Measurements from ENCODE around the gene ASB13.
"Not testable (repeated sequence)": the region's sequence is repeated elsewhere in the genome, so short reads cannot be mapped to it uniquely, and the experiment has no call there.

ASB13 gene

GRCh38 chr10:5604961-5605360, 61.4 kb downstream of the ASB13 start:
- no peak for DNase-seq (ENCODE audit: low spot score)

- DNase-seq (ENCODE audit: low spot score) = no peak
Measured at GRCh38 chr10:5604236-5604925, 62.0 kb downstream of the ASB13 start.

GRCh38 chr10:5603848-5604170, 62.6 kb downstream of the ASB13 start:
- DNase-seq (ENCODE audit: low spot score) = no peak

DNA sequence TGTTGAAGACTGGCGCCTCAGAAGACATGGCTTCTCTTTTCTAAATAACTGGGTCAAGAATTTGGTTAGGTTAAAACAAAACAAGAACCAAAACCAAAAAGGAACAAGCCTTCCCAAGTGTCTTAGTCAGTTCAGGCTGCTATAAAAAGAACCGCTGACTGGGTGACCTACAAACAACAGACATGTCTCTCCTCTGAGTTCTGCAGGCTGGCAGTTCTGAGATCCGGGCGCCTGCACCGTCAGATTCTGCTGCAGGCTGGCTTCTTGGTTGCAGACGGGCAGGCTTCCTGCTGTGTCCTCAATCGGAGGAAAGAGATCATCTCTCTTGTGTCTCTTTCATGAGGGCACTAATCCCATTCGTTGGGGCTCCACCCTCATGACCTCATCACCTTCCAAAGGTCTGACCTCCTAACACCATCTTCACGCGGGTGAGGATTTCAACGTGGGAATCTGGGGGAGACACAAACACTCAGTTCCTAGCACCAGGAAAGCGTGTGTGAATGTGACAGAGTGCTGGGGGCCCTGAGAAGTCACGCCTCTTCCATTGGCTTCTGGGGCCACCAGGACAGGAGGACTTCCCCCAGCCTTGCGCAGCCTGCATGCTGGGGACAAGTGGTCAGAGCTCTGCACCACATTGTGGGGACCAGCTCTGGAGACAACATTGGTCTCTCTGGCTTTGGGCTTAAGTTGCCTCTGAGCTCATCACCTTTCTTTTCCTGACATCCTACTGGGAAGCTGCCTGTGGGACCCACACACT, 63.1 kb downstream of the ASB13 start:
- no peak for DNase-seq (ENCODE audit: low spot score)

DNA sequence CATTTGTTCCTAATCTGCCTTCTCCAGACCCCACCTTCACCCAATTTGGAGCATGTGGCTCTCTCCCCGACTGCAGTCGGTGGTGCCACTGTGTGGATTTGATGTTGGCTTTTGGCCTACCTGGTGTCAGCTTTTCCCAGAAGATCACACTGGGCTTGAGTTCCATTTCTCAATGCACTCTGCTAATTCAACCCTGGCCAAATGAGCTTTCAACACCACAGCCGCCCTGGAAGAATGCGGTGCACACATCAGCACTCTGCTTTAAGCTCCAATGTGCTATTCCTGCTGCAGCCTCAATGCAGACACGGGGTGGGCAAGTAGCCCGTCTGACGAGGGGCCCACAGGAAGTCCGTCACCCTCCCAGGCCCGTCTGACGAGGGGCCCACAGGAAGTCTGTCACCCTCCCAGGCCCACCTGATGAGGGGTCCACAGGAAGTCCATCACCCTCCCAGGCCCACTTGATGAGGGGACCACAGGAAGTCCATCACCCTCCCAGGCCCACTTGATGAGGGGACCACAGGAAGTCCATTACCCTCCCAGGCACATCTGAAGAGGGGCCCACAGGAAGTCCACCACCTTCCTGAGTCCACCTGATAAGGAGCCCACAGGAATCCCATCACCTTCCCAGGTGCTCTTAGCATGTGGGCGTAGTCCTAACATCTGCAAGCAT, 64.4 kb downstream of the ASB13 start:
- no peak for DNase-seq (ENCODE audit: low spot score)

DNA sequence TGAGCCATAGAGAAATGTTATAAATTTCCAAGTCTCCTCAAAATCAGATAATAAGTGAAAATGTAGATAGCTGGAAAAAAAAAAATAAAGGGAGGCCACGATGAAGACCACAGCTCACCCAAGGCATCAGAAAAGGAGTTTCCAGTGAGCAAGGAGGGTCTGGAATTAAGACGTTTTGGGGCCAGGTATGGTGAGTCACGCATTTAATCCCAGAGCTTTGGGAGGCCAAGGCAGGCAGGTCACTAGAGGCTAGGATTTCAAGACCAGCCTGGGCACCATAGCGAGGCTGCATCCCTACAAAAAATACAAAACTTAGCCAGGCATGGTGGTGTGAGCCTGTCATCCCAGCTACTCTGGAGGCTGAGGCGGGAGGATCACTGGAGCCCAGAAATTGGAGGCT, 65.5 kb downstream of the ASB13 start:
- no peak for DNase-seq (ENCODE audit: low spot score)

DNA sequence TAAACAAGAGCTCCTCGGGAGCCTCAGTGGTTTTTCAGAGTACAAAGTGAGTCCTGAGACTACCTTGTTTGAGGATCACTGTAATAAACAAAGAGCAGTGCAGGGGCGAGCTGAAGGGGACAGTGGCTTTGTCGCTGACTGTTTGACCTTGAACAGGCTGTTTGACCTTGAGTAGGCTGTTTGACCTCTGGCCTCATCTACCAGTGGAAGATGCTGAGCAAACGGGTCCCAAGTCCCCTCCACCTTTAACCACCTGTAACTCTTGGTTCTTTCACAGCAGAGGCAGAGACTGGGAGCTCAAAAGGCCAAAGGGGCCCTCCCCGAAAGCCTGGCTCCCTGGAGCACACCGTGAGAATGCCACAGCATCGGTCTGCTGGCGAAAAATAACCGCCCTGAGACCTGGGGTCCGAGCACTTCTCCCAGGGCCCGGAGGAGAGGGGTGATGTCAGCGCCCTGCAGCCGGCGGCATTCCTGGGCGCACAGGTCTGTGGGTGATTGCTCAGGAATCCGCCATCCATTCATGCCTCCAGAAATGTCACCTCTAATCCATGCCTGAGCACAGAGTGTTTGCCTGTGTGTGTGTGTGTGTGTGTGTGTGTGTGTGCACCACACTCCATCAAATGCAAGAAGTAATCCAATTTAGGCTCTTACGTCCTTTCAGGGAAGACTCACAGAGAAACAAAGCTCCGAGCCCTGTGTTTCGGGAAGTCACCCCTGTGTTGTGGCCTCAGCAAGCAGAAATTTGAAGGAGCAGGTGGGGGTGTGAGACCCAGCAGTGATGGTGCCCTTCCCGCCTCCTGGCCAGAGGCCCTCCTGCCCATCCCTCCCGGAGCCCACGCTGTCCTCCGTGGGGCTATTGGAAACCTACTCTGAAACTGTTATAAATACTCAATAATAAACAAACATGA, 66.5 kb downstream of the ASB13 start:
- DNase-seq (ENCODE audit: low spot score) = no peak

- no peak for DNase-seq (ENCODE audit: low spot score)
Measured at GRCh38 chr10:5598085-5598690, 68.2 kb downstream of the ASB13 start.

GRCh38 chr10:5596611-5597341, 69.6 kb downstream of the ASB13 start:
- no peak for DNase-seq (ENCODE audit: low spot score)

DNA sequence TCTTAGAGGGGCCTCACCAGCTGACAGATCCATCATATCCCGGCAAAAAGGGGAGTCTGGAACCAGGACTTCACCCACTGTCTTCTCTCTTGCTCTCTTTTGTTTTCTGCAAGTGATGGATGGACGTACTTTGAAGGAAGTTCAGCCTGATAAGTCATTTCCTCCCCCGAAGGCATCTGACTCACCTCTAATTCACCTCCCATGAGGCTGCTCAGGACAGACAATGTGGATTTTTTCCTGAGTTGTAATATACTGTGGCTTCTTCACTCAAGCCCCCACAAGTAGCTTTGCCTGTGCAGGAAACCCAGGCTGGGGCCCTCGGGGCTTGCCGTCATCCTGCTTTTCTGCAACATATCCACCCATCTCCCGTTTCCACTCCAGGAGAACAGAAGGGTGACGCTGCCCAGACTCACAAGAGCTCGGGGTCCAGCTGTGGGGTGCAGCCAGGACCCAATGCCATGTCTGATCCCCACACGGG, 70.4 kb downstream of the ASB13 start:
- DNase-seq (ENCODE audit: low spot score) = no peak

DNA sequence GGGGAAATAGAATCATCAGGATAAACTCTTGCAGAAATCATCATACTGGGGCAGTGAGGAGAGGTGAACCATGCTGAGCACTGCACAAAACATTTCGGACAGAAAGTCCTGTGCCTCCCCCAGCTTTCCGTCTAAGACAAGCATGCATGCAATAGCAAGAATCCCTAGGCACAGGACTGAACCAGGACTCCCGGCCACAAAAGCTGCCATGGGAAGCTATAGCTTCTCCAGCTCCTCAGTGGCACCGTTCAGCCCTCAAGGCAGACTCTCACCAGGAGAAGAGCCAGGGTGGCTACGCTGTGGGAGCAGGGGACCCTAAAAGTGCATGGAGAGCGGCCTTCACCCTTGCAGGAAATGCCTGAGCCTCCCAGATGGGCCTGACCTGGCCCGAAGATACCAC, 70.8 kb downstream of the ASB13 start:
- no peak for DNase-seq (ENCODE audit: low spot score)

GRCh38 chr10:5595095-5595494, 71.3 kb downstream of the ASB13 start:
- DNase-seq (ENCODE audit: low spot score) = no peak

DNA sequence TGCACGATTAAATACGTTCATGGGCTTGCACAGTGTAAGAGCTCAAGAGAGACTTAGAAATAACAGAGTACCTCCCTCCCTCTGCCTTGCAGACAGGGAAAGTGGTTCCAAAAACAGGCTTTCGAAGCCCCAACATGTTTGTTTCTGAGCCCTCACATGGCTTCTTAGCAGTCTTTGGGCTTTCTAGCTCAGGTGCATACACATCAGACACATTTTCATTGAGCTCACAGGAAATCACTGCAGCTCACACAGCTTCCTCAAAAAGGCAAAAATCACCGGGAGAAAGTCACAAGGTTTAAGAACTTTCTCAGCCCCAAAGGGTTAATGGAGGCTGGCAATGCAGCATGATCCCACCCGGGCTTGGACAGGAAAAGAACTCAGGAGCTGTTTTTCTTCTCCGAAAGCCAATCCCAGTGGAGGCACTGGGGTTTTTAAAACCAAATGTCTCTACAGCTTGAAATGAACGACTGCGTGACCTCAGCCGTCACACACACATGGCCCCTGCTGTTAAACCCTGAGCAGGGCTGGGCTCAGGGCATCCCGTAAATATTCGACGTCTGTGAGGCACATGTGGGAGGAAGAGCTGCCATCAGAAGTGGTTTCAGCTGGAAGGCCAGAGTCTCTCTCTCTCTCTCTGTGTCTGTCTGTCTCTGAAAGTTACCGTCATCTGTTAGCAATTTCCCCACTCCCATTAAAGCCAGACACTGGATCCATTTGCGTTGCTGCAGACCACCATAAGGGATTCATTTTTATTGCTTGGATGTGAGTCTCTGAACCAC, 71.9 kb downstream of the ASB13 start:
- DNase-seq (ENCODE audit: low spot score) = no peak

DNA sequence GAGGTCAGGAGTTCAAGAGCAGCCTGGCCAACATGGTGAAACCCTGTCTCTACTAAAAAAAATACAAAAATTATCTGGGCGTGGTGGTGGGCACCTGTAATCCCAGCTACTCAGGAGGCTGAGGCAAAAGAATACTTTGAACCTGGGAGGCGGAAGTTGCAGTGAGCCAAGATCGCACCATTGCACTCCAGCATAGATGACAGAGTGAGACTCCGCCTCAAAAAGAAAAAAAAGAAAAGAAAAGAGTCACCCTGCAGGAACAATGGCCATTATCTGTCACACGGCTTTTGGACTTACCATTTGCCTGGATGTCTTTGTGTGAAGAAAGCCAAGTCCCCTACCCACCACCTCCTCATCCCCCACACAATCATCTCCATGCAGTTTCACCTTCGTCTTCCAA, 73.0 kb downstream of the ASB13 start:
- DNase-seq (ENCODE audit: low spot score) = not testable (repeated sequence)

- DNase-seq (ENCODE audit: low spot score) = no peak
Measured at GRCh38 chr10:5592070-5592469, 74.3 kb downstream of the ASB13 start.

- DNase-seq (ENCODE audit: low spot score) = no peak
Measured at GRCh38 chr10:5591336-5591824, 75.0 kb downstream of the ASB13 start.

GRCh38 chr10:5590816-5591215, 75.6 kb downstream of the ASB13 start:
- DNase-seq (ENCODE audit: low spot score) = no peak

DNA sequence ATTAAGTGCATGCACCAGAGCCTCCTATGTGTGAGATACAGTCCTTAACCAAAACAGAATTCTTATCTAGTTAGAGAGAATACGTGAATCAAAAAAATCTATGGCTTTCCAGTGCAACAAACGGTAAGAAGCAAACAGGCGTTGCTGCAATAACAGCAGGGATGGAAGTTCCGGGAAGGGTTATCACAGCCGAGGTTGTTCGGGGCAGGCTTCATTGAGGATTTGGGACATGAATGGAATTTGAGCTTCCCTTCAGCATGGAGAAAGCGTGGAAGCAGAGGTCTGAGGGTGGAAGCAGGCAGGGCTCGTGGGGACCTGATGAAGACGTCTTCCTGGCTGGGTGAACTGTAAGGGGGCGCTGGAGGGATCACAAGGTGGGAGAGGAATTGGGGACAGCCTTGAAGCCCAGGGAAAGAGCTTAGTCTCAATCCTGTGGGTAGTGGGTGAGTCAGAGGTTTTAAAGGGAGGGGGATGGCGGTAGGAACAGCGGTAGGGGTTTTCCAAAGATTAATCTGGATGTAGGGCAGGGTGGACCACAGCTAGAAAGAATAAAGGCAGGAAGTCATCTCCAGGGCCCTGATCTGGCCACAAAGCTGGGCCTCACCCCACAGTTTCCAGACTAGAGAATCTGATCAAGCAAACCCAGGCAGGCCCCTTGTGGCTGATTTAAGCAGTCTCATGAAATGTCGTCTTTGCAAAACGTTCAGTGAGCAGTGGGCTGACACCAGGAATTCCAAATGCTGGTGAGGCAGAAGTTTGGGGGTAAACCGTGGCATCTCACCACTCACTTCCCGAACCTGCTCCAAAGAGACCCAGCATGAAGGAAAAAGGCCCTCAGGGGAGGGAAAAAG, 76.5 kb downstream of the ASB13 start:
- DNase-seq (ENCODE audit: low spot score) = no peak

DNA sequence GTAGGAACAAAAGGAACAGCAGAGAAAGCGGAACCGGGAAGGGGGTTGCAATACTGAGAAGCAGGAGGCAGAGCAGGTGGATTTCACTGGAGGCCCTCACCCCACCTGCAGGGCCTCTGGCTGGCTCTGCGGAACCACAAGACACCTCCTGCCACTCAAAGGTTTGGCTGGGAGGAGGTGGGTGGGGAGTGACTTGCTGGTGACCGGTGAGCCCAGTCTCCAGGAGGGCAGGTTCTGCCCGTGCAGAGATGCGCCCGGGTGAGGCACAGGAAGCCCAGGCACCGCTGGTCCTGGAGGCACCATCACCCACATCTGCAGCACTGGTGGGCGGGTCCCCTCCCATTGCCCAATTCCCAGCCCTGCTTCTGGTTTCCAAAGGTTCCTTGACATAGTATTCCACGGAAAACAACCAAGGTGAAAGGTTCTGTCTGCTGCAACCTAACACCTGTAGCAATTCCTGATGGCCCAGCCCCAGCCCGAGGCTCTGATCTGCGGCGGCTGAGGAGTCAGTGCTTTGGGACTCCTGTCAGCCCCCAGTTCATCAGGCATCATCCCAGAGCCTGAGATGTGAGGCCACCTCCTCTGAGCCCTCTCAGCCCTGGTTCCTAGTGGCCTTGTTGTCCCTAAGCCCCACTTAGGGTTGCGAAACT, 77.3 kb downstream of the ASB13 start:
- no peak for DNase-seq (ENCODE audit: low spot score)
